ENCODE results near the gene SCMH1.

- TF ChIP-seq GATA2 (IDR thresholded peaks at IDR 0.05; ENCODE audit: low read depth, low read length) (no peak), GATA3 (IDR thresholded peaks at IDR 0.05; ENCODE audit: low read depth, low read length) (no peak)
Measured at GRCh38 chr1:41192456-41193178, 49.5 kb downstream of the SCMH1 start.

All from SH-SY5Y (cell line).